ENCODE results near the gene TULP1.

TULP1 gene

GRCh38 chr6:35496036-35496840 is 16.5 kb downstream of the TULP1 start:
- DNase-seq: no peak

- DNase-seq: no peak
These were observed 17.2 kb downstream of the TULP1 start for GRCh38 chr6:35495258-35496035.

GRCh38 chr6:35494161-35494563 is 18.5 kb downstream of the TULP1 start:
- no peak for DNase-seq

- no peak for DNase-seq
These were observed 19.3 kb downstream of the TULP1 start for GRCh38 chr6:35493307-35493983.

- no peak for DNase-seq
These were observed 19.8 kb downstream of the TULP1 start for GRCh38 chr6:35492974-35493284.

- DNase-seq: no peak
These were observed 20.3 kb downstream of the TULP1 start for GRCh38 chr6:35492258-35492973.

- DNase-seq: no peak
These were observed 21.0 kb downstream of the TULP1 start for GRCh38 chr6:35491558-35492257.

- no peak for DNase-seq
These were observed 21.7 kb downstream of the TULP1 start for GRCh38 chr6:35490821-35491557.

GRCh38 chr6:35489995-35490791 is 22.5 kb downstream of the TULP1 start:
- no peak for DNase-seq

- no peak for DNase-seq
These were observed 23.6 kb downstream of the TULP1 start for GRCh38 chr6:35489066-35489465.

- no peak for DNase-seq
These were observed 24.2 kb downstream of the TULP1 start for GRCh38 chr6:35488517-35488862.

GRCh38 chr6:35487658-35488516 is 24.8 kb downstream of the TULP1 start:
- DNase-seq: no peak

GRCh38 chr6:35486005-35486925 is 26.4 kb downstream of the TULP1 start:
- no peak for DNase-seq

GRCh38 chr6:35485402-35485877 is 27.3 kb downstream of the TULP1 start:
- DNase-seq: no peak

GRCh38 chr6:35484921-35485392 is 27.7 kb downstream of the TULP1 start:
- no peak for DNase-seq

GRCh38 chr6:35483893-35484645 is 28.6 kb downstream of the TULP1 start:
- DNase-seq: no peak

- DNase-seq: no peak
These were observed 29.2 kb downstream of the TULP1 start for GRCh38 chr6:35483490-35483889.

- DNase-seq: no peak
These were observed 29.6 kb downstream of the TULP1 start for GRCh38 chr6:35483062-35483461.

Measured in CD4-positive, alpha-beta T cell treated with Interleukin-4 for 1 hour (primary cell).